T1000 (cell line): ENCODE measurements around the gene MAST4.

Source experiments
- DNase-seq: peaks from one replicate; lab custom pipeline; 2025; ENCODE audit warnings: mixed read lengths; lab: John Stamatoyannopoulos, UW

MAST4 gene

DNA sequence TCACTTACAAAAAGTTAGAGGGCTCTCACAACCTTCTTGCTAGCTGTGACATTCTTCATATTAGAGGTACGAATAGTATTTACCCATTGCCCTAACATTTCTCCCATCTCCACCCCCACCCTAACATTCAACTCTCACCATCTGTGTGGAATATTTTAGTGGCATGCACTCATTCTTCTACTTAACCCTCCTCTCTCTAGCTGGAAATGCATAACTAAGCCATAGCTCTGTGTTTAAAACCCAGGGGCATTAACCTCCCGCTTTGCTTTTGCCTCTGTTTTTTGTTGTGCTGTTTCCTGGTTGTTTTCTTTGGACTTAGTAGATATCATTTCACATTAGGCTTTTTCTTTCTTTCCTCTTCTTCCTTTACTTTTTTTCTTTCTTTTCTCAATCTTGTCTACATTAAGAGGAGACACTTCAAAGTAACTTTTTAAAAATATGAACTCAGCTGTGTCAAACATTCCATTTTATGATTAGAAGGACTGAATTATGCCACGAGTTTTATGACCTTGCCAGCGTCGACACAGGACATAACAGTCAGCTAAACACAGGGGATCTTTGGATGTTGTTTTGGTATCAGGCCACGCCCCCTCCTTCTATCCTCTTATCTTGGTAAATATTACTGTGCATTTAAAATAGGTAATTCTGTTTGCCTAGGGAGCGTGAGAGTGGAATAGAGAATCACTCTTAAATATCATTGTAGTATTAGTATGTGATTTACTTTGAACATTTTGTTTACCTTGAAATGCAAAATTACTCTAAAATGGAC, 364.4 kb downstream of the MAST4 start:
- no peak for DNase-seq

DNA sequence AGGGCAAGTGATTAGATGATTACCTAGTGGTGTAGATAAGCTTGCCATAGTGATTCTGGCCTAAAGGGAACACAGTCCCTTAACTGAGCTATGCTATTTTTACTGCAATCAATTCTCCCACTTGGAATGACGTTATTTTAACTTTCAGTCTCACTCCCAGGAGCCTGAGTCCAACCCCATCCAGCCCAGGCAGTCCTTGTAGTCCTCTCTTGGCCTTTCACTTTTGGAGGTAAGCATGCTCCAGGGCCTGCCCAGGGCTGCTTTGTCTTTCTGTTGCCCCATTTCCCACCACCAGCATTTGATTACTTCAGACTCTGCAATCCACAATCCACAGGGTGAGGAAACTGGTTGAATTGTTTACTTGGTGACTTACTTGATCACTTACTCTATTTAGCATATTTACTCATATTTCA, 367.4 kb downstream of the MAST4 start:
- DNase-seq, result no peak

DNA sequence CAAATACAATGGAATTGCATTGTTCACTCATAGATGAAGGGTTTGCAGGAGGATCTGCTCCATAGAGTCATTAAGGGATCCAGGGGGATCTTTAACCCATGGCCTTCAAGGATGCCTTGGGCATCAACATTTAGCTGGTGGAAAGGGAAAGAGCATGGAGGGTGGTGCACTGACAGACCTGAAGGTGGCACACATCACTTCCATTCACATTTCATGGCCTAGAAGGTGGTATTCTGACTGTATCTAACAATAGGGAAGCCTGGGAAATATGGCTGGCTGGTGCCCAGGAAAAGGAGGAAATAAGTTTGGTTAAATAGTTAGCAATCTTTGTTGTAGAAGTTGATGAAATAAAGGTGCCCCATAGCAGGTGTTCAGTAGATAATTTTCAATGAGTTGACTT, 370.2 kb downstream of the MAST4 start:
- DNase-seq, result no peak

DNA sequence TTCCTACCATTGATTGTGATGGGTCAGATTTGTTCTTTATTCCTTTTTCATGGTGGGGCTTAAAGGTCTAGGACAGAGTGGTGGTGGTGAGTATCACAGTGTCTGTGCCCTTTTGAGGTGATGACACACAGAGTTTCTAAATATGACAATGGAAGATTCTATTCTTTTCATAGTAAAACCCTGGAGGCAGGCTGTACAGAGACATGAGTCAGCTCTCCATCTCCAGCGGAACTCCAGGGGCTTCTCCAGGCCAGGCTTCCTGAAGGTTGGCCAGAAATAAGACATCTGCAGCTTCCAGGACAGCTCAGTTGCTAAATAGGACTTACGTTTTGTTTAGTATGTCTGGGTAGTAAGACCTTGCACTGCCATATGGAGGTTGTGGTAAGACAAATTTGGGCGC, 370.9 kb downstream of the MAST4 start:
- no peak for DNase-seq

DNA sequence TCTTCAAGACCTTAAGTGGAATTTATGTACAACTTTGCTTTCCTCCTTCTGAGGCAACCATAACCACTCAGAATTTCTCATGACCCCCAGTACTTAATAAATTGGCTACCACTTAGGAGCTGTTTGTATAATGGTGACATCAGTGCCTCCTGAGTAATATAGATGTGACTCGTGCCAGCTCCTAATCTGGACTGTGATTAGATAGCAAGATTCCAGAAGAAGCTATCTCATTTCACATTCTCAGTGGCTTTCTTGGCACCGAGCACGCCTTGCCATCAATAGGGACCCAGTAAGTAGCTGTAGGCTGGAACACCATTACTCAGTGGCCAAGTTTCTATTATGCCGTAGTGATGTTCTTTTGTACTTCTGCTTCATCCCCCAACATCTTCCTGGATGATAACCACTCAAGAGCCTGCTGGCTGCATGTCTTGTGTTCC, 371.7 kb downstream of the MAST4 start:
- DNase-seq, result no peak

DNA sequence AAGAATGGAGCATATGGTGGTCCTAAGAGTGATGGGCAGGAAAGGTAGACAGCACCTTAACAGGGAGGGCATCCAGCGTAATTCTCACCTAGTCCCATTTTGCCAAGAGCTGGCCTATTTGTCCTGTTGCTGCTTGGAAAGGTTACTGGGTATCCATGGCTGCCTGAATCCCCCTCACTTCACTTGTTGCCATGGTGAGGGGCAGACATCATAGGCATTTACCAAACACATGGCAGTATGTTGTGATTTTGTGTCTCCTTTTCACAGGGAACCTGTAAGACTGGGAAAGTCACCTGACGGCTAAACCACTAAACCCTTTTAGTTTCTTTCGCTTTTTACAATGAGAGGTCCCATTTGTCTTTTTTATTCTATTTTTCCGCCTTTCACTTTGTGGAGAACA, 373.3 kb downstream of the MAST4 start:
- DNase-seq, result no peak

DNA sequence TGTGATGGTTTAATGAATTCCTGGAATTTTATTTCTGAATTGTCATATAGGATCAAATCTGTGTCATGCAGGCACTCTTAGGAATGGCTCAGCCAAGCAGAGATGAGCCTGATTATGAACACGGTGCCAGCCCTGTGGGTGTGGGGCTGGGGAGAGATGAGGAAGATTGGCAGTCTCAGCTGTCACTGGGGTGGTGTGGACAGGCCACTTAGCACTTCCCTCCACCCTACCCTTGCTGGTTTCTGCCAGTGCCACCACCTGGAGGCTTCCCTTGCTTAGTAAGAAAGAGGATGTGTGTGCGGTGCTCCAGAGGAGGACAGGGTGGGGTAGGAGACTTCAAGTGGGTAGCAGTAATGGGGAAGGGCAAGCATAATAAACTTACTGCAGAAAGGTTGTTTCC, 373.8 kb downstream of the MAST4 start:
- DNase-seq, result no peak

DNA sequence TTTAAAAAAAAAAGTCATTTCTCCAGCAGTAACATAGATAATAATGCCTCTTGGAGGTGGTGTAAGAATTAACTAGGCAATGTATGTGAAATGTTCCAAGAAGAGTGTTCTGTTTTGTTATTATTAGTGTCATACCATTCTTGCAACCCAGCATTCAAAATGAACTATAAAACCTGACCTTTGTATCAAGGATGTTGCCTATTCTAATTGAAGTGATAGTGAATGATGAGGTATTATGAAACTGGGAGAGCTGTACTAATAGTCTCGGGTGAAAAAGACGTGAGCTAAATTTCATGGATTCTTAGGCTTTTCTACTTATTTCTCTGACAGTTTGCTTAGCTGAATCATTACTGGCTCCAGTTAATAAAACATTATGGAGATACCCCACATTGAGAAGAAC, 375.8 kb downstream of the MAST4 start:
- no peak for DNase-seq

DNA sequence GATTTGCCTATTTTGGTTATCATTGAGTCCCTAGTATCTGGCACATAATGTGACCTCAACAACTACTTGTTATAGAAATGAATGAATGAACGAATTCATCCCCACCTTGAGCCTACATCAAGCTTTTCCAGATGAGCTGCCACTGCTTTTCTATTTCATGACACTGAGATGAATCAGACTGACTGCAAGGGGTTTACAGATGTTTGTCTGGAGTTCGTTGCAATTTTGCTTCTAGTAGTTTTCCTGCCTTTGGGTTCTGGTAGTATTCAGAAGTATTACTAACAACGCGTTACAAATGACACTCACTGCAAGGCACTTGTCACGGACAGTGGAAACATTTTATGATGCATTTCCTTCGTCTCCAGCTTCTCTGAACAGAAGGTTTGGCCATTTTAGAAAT, 378.1 kb downstream of the MAST4 start:
- DNase-seq, result no peak

DNA sequence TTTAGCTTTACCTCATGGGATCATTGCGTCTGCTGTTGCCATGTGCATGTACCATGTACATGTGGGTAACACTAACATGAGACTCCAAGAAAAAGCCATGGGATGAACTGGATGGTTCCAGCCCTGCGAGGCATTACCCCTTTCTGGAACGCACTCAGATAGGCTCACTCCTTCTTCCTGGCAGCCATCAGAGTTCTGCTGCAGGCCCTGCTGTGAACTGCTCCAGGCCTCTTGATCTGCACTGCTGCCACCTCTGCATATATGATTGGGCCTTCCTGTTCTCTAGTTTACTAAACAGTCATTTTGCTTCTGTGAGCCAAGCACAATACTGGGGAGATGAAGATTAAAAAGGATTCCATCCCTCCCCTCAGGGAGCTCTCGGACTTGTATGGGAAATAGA, 379.9 kb downstream of the MAST4 start:
- DNase-seq, result no peak

DNA sequence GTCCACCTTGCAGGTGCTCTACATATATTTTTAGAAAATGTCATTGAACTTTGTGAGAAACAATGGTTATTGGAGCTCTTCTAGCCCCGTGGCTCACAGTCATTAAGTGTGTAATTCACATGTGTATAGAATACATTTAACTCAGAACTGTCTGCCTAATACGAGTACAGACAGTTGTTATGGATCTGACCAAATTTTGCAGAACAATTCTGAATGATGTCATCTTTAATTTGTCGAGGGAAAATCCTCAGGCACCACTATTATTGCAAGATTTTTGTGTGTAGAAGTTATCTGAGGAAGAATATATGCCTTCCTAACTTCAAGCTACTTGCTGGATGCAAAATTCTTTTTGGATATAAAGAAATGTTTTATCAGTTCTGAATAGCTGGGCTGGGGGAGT, 383.5 kb downstream of the MAST4 start:
- no peak for DNase-seq

DNA sequence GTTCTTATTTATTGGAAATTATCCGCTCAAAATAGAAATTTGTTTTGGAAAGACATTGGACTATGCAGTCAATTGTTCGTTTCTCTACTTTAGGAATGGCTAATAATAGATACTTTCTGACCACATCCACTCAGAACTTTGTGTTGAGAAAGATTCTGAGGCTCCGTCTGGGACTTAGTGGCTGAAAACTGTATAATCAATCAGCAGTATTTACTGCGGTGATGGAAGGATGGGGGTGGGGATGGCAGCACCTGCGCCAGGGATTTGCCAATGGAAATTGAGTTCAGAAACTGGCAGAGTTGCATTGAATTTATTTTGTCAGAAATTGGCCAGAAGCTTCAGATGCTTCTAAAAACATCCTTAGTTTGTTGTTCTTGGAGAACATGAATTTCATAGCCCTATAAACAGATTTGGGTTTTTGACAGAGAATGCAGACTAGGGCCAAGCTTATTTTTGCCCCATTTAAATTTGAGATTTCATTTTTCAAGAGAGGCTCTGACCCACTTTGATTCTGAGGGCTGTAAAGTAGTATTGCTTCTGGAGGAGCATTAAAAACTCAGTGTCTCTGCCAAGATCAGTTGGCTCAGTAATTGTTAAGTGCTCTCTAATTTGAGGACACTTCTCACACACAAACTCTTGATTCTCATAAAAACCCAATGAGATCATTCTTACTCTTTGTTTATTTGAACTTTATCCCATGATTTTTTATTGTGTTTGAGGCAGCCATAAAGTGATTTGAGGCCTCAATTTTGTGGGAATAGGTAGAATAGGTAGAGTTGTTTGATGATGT, 385.3 kb downstream of the MAST4 start:
- DNase-seq, result no peak

DNA sequence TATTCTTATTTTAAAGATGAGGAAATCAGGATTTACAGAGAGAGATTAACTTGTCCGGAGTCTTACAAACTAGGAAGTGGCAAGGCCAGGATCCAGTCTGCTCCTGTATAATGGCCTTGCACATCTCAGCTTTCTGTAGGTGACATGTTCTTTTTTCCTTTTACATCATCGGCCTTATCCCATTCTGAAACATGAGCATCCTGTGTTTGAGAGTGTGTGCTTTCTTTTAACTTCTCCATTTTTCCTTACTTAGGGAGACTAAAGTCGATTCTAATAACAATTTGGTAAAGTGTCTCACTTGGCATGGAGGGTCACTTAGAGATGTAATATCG, 385.8 kb downstream of the MAST4 start:
- DNase-seq, result no peak

DNA sequence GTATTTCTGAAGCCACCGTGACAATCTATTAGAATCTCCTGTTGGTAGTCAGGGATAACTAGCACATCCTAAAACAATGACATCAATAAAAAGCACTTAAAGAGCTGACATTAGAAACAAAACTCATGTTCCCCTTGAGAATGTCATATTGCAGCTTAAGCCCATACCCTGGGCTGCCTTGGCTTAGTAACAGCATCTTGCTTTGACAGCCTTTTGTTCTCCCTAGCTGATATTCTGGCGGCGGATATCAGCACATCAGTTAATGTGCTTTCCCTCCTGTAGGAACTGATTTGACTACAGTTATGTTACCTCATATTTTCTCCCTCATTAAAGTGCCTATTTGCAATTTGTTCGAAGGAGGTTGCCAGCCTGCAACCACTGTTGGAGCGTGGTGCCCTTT, 386.3 kb downstream of the MAST4 start:
- DNase-seq, result no peak

DNA sequence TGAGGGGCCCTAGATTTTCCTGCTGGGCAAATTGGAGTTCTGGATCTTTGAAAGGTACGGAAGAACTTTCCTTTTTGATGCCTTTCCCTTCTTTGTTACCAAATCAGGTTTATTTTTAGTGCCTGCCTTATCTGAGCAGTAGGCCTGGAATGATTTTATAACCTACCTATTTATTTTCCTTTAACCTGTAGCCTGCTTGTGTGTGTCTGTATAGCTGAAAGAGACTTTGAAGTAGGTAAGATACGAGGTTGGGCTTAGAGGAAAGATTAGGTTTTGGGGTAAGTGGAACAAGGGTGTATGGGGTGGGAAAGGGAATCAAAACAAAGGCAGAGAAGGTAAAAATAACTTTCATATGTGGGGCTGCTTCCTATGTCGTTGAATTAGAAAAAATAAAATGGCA, 389.2 kb downstream of the MAST4 start:
- no peak for DNase-seq

DNA sequence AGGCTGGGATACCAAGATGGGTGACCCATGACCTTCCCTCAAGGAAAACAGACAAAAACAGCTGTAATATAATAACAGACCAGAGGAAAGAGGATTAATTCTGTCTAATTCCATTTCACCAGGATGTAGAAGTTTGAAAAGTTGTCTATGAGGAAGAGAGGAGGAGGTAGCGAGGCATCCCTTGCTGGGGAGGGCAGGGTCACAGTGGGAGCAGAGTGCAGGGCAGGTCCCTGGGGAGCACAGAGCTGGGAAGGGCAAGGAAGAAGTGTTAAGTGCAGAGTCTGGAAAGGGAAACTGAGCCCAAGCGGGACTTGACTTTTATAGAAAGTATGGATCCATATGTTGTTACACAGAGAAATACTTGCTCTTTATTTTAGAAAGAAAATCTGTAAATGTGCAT, 389.8 kb downstream of the MAST4 start:
- DNase-seq, result no peak

DNA sequence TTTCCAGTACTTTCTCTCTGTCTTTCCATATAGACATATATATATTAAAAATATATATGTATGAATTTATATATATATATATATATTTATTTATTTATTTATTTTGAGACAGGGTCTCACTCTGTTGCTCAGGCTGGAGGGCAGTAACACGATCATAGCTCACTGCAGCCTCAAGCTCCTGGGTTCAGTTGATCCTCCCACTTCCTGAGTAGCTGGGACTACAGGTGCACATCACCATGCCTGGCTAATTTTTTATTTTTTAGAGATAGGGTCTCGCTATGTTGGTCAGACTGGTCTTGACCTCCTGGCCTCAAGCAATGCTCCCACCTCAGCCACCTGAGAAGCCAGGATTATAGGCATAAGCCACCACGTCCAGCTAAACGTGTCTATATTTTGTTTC, 390.3 kb downstream of the MAST4 start:
- no peak for DNase-seq

DNA sequence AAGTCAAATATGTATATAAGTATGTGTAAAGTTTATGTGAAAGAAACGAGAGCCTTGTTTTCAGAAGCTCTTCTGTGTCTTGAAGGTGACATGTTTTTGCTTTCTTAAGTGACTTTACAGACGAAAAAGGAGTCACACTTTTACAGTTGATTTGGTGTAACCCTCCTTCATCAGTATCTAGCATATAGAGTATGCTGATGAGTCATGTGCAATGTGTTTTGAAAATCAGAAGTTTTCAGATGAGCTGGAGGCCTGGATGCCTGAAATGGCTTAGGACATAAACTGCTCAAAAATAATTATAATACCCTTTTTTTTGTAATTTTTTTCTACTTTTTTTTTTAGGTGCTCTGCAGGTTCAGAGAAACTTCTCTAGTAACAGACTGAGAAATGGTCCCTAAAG, 390.9 kb downstream of the MAST4 start:
- DNase-seq, result no peak

DNA sequence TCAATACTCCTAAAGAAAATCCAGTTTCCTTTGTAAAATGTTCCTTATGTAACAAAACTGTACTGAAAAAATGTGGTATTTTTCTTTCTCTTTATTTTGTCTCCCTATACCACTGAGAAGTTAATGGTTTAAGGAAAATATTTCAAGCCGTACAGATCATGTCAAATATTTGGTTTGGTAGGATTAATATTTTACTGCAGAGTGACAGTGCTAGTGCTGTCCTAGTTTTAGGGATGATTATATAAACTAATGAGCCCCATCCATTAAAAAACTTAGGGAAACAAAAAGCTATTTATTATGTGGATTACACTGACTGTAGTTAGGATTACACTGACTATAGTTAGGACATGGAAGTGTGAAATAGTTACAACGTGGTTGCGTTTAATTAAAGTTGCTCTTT, 391.3 kb downstream of the MAST4 start:
- DNase-seq, result no peak

DNA sequence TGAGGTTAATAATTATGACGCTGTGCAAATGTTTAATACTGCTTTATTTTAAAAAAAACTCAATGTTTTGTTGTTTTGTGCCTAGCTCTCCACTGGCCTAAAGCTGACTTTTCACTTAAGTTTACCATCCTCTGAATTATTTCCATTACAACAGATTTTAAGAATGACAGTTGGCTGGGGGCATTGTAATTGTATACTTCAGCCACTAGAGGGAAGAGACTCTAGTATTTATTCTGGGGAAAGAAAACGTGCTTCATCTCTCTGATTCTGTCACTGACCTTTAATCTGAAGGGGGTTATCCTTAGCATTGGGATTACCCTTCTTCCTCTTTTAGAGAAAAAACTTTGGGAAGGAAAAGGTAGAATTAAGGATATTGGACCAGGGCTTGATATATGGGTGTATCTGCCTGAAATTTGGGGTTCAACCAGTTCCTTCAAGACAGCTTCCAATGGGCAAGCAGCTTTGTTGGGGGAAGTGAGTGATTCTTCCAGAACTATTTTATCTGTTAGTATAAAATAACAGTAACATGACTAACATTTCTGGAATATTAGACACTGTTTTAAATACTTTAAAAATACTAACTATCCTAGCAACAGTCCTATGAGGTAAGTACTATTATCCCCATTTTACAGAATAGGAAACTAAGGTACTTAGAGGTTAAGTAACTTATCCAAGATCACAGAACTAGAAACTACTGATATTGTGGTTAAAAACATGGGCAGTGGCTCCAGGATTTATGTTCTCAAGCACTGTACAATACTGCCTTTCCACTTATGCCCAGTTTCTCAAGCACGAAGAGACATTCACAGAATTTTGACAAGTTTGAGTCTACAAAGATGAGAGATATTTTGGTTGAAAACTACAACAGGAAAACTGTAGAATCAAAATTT, 392.0 kb downstream of the MAST4 start:
- DNase-seq, result no peak

DNA sequence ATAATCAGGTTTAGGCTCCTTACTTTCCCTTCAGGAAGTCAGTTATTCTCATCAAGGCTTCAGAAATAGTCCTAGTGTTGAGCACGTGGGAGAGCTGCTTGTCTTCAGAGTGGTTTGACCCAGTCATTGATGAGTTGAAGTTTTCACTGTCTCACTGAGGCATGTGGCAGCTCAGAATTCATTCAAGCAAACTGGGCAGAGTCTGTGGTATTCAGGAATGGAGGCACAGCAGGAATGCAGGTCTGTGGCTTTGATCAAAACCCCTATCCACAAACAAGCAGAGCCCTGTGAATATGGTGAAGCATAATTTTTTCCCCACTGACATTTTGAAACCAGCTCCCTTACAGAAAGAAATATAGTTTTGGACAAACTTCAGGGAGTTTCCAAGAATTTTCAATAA, 393.1 kb downstream of the MAST4 start:
- DNase-seq, result no peak

DNA sequence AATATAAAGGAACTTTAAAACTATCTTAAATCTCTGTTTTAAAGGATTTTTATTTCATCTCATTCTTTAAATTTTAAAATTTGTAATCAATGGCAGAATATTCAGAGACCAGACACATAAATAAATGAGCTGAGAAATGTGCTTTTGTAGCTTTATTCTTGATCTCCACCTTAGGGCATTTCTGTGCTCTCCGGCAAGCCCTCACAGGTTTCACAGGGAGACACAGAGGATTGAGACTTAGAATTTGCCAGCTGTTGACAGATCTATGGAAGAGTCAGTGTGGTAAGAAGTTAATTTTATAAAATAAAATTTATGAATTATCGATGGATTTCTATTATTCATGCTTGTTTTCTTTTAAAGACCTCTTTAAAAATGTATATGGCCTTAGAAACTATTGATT, 393.6 kb downstream of the MAST4 start:
- DNase-seq, result no peak

DNA sequence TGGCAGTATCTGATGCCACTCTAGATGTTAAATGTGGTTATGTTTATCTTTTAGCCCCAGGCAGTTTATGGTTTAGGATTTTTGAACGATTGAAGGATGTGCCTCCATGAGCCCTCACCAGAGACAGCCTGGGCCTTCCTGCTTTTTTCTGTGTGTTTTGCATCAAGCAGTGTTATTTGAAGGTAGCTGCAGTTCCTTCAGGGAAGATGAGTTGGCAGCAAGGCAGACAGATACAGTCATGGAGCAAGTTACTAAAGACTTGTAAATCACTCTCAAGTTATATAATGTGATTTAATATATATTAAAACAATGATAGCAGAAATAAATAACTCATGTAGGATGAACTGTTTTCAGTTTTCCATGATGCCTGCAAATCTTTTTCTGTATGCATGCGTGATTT, 395.6 kb downstream of the MAST4 start:
- DNase-seq, result no peak
